HG02763 (cell line): ENCODE data around the gene EHBP1.

ENCODE experiments used
- ATAC-seq: cut with Tn5 transposase; IDR thresholded peaks from one replicate; pipeline ENCODE4 v1.9.1; 2021; ENCODE audit warnings: mild to moderate bottlenecking, moderate library complexity; ENCODE audit not compliant: unreplicated experiment

EHBP1 gene

DNA sequence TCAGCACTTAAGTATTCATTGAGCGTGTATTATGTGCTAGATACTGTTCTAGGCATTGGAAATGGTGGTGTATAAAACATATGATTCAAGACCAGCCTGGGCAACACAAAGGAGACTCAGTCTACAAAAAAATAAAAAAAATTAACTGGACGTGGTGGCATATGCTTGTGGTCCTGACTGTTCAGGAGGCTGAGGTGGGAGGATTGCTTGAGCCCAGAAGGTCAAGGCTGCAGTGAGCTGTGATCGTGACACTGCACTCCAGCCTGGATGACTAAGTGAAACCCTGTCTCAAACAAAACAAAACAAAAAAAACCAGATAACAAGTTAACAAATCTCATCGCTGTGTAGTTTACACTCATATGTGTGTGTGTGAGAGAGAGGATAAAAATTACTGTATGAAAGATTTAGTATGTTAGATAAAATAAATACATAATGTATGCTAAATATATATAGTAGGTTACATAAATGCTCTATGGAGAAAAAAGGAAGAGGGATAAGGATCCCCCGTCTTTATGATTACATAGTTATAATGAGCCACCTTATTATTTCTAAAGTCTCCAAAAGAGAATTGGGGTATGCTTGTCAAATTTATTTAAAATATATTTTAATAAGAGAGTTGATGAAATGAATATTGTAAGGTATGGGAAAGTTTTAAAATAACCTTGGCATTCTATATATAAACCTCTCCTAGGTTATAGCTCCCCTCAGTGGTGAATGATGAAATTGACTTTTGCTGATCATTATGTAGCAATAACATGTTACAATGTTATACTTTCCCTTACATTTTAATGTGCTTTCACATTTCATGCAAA, 69.2 kb downstream of the EHBP1 start:
- peak; percentile 50 for ATAC-seq

DNA sequence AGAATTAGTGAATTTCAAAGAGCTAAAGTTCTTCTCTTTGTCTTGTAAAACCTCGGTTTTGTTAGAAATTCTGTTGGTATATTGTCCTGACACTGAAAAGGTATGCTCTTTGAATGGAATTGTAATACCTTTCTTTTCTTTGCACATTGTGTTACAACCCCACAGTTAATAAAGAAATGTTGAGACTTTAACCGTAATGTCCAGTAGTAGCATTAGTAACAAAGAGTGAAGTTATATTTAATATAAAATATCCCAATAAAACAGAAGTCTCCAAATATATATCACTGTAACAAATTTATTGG, 69.8 kb downstream of the EHBP1 start:
- no peak for ATAC-seq

DNA sequence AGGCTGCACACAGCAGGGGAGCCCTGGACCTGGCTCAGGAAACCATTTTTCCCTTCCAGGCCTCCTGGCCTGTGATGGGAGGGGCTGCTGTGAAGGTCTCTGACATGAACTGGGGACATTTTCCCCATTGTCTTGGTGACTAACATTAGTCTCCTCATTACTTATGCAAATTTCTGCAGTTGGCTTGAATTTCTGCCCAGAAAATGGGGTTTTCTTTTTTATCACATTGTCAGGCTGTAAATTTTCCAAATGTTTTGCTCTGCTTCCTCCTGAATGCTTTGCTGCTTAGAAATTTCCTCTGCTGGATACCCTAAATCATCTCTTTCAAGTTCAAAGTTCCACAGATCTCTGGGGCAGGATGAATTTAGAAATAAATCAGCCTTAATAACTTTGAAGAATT, 78.2 kb downstream of the EHBP1 start:
- no peak for ATAC-seq

DNA sequence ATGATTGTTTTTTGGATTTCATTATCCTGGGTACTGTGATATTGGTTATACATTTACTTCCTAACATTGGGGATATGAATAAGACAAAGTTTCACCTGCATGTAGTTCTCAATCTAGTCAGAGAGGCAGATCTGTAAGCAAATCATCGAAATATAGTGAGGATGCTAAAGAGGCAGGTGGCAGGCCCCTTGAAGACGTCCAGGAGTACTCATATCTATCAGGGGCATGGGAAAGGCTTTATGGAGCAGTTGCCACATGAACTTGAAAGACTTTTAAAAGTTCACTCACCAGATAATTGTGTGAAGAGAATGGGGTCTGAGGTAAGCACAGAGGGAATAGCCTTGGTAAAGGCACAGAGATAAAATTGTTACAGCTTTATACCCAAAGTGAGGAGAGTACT, 78.8 kb downstream of the EHBP1 start:
- no peak for ATAC-seq

DNA sequence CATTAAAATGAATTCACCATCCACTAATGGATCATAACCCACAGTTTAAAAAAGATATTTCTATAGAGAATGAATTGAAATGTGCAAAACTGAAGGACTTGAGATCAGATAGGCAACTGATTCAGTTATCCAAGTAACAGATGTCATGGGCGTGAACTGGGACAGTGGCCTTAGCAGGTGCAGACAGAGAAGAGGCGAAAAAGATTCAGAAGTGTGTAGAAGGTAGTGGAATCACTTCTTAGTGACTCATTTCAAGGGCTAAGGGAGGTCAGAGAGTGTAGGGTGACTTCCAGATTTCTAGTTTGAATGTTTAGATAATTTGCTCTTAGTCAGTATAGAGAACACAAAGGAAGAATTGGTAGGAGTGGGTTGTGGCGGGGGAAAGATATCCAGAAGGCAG, 79.7 kb downstream of the EHBP1 start:
- ATAC-seq: no peak

DNA sequence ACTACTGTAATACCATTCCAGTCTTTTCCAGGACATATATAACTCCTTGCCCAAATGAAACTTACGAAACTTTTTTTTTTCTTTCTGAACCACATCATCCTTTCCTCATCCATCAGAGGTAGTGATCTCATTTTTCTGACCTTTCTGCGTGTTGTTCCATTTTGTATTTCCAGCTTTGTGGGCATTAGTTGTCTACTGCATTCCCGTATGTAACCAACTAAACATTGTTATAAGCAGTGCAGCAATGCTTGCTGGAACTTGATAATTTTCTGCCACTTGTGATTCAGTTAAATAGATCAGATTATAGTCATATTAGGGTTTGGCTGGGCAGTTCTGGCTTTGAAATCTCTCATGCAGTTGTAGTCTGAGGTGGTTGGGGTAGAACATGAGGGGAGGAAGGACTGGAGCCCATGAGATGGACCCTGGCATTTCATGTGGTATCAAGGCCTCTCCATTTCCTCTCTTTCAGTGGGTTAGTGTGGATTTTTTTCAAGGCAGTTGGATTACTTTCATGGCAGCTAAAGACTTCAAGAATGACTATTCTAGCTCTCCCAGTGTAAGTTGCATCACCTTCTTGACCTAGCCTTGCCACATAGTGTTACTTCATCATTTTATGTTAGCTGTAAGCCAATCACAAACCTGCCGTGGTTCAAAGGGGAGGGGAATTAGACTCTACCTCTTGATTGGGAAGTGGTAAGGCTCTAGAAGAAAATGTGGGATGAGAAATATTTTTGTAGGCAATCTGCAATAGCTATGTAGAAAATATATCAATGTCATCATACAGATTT, 80.5 kb downstream of the EHBP1 start:
- no peak for ATAC-seq

DNA sequence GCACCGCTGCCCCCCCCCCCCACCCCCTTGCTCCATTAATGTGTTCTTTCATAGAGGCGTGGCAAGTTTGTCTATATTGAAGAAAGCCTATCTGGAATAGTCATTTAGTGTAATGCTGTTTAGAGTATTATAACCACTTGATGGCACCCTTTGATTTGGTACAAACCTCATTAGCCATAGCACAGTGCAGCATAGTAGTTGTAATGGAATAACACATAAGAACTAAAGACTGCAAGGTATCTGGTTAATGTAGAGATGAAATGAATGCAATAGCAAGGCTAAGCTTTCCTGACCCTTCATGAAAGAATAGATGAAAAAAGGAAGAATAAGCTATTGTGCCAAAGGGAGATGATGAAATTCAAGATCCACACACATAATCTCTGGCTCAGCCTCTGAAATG, 81.9 kb downstream of the EHBP1 start:
- no peak for ATAC-seq

DNA sequence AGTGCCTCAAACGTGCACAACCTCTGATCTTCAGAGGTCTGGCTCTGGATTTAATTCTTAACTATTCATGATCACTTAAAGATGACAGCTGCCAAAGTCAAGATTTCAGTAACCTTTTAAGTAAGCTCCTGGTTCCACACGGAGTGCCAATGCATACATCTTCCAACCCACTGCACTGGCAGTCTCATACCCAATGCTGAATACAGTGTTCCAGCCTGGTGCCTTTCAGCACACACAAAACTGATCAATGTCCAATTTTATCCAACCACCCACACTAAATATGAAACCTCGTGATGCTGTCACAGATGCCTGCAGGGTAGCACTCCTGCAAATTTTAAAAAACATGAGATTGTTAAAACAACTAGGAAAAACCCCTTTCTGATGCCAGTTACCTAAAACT, 84.0 kb downstream of the EHBP1 start:
- no peak for ATAC-seq

DNA sequence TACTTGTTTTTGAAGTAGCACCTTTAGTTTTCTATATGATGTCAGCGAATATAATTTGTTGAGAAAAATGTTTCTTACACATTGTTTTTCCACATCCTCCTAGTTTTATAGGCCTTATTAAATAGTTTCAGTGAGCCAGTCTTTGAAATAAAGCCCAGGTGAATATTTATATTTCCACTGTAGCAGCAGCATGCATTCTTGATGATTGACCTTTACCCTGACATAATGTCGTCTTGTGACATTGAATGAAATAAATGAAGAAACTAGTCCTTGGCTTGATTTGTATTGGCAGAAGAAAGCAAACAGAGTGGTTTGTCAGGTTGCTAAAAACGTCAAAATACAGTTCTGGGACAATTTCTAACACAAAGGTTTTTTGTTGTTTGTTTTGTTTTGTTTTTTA, 84.4 kb downstream of the EHBP1 start:
- no peak for ATAC-seq

DNA sequence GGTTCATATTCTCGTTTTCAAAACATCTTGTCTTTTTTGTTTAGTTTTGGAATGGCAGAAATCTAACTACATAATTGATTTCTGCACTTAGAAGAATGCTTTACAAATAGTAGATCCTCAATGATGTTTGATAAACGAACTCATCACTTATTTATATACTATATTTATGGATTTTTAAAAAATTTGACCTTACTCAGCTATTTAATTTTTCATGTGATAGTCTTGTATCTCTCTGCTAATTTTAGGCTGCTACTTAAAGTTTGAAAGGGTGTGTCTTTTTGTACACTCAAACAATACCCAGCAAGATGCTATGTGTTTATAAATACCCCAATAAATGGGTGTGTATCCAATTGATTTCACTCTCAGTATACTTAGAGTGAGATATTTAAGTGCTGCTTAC, 86.9 kb downstream of the EHBP1 start:
- ATAC-seq: no peak

DNA sequence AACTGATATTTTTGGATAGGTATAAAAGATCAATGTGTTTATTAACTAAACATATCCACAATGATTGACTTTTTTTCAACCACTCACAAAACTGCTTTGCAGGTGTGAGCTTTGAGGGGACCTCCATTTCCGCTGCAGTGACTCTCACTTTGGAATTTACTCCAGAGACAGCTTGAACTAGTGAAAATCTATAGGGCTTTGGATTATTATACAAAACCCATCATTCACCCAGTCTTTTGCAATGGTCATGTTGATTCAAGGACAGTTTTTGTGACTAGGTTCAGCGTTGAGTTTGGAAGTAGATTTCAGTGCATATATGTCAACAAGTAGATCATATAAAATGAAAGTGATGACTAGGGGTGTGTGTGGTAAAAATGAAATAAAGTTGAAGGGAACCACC, 87.7 kb downstream of the EHBP1 start:
- no peak for ATAC-seq

DNA sequence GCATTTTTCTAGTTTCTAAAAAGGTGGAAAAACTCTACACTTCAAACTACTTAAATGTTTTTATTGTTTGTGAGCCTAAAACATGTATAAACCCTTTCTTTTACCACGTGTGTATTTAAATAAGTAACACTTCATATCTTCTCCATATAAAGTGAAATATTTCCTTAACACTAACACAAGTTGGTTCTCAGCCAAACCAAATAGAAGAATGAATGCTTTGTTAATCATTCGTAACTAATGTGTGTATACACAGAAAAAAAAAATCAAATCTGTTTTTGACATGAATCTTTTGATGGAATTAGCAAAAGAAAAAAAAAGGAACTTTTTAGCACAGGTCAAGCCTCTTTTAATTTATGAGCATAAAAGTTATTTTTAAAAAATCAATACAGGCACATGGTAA, 89.3 kb downstream of the EHBP1 start:
- no peak for ATAC-seq

DNA sequence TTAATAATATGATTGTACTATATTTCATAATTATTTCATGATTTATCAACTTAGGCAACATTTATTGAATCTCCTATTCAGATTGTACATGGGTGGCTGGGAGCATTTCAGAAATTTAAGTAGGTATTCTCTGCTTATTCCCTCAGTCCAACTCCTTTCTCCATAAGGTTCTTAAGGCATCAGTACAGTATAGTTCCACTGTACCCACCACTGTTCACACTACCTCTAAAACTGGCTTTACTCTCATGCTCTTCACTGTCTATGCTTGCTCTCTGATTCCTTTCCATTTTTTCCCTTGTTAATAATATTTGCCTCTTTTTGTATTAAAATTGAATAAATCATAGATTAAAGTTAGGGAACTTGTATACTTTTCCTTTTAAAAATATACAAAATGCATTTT, 89.8 kb downstream of the EHBP1 start:
- no peak for ATAC-seq

DNA sequence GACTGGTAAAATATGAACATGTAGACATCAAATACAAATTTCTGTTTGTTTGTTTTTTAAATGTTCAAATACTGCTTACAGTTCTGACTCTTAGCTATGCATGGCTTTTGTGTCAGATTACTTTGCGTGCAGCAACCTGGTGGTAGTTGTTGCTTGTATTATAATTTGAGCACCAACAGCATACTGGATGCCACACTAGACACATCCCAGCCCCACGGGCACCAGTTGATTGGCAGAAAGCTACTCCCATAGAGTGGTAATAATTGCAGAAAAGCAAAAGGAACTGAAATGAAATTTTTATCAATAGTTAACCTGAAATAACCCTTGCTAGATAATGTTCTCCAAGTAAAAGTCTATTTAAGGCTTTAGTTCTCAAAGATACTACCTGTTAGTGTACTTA, 91.6 kb downstream of the EHBP1 start:
- no peak for ATAC-seq

DNA sequence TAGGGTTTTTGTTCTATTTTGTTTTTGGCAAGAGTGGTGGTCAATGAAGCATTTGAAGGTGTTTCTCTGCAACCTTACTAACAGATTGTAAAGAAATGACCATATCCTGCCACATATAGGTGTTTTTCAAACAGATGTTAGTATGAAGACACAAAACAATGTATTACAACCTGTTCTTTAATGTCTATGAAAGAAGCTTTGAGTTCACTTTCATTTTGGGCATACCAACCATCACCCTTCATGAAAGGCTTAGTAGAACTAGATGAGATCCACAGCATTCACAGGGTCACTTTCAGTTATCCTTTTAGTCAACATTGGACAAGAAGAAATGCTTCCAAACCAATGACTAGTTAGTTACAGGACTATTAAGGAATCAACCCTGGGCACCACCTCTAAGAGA, 95.1 kb downstream of the EHBP1 start:
- no peak for ATAC-seq

DNA sequence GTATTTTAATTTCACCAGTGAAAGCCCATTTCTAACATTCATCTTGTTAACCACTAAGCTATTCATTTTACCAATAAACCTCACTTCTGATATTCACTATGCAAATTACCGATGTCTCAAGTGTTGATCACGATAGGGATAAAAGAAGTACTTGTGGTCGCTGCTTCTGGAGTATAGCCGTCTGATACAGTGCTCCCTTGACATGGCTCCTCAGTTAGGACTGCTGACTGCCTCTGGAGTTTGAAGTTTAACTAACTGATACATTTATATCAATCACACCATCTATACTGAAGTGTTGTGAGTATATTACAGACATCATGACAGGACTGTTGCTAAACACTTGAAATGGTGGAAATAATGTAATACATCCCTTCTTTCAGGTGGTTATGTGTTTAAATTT, 95.6 kb downstream of the EHBP1 start:
- no peak for ATAC-seq

DNA sequence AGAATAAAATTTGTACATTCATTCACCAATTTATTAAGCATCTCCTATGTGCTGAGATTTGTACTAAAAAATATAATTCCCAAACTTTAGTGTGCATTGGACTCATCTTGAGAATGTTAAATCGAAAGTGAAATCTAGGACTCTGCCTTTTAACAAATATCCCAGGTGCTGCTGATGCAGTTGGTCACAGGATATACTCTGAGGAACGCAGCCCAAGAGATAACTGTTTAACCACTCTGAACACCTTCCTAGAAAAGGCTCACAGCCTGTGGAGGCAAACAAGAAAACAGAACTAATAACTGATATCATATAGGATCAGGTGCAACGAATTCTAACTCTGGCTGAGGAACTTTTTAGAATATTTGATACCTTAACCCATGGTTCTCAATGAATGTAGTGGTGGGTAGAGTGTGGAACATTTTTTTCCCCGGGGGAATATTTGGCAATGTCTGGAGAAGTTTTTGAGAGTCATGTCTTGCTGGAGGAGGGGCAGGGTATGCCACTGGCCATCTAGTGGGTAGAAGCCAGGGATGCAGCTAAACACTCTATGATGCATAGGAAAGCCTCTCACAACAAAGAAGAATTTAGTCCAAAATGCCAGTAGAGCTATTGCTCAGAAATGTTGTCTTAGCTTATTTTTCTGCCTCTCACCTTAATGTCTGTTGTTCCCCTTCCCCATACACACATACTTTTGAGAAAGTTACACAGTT, 96.5 kb downstream of the EHBP1 start:
- no peak for ATAC-seq

DNA sequence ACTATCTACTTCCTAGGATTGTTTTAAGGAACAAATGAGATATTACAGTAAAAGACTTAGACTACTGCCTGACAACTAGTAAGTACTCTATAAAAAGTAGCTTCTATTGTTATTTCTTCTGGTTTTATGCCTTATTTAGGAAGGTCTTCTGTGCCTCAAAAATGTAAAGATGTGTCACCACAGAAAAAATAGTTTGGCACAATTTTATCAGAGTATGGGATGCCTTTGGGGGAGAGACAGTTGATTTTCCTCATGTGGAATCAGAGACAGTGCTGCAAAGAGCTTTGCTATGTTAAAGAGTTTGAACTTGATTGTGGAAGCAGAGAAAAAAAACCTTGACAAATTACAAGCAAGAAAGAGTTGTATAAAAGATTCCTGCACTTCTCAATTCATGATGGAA, 98.4 kb downstream of the EHBP1 start:
- no peak for ATAC-seq

DNA sequence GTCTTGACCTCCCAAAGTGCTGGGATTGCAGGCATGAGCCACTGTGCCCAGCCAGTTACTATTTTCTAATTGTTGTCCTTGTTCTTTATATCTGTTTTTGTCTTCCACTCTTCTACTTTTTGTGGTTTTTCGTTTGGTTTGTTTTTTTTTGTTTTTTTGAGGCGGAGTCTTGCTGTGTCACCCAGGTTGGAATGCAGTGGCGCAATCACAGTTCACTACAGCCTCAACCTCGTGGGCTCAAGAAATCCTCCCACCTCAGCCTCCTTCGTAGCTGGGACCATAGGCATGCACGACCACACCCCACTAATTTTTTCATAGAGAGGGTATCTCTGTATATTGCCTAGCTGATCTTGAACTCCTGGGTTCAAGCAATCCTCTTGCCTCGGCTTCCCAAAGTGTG, 100.7 kb downstream of the EHBP1 start:
- no peak for ATAC-seq

DNA sequence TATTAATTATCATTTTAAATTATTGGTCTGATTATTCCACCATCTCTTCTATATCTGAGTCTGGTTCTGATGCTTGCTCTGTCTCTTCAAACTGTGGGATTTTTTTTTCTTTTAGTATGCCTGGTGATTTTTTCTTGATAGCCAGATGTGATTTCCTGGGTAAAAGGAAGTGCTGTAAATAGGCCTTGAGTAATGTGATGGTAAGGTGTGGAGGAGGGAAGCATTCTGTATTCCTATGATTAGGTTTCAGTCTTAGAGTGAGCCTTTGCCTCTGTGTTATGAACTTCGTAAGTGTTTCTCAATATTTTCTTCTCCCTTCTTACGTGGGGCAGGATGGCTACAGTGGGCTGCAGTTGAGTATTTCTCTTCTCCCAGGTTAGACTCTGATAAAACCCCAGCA, 103.0 kb downstream of the EHBP1 start:
- ATAC-seq: no peak

DNA sequence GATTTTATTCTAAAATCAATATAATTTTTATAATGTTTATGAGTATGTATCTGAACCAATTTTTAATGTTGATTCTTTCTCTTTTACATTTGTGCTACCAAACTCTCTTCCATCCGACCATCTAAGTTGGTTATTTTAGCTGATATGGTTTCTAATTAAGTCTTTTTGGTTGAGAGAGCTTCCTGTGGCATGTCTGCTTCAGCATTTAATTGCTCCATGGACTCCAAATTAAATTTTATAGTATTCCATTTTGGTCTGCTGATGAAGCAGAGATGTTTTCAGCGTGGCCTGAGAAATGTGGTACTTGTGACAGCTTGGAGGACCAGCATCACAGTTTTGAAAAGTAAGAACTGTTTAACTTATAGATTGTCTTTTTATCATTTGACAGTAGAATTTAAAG, 105.6 kb downstream of the EHBP1 start:
- no peak for ATAC-seq

DNA sequence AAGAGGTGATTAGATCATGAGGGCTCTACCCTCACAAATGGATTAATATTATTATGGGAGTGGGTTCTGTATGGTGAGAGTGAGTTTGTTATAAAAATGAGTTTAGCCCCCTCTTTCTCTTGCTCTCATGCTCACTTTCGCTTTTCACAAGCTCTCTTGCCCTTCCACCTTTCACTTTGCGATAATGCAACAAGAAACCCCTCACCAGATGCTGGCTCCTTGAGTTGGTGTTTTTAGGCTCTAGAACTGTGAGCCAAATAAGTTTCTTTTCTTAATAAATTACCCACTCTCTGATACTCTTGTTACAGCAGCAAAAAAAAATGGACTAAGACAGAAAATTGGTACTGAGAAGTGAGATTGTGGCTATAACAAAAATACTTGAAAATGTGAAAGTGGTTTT, 106.5 kb downstream of the EHBP1 start:
- ATAC-seq: no peak
